COLO829 (cell line): ENCODE data around the gene FBXO24.
A peak's percentile ranks its signal among the peaks of the same experiment; 100 is the strongest.

Experiments
- DNase-seq: peaks from one replicate; pipeline ENCODE4 v3.0.0; 2012; ENCODE audit warnings: low spot score

The FBXO24 gene

DNA sequence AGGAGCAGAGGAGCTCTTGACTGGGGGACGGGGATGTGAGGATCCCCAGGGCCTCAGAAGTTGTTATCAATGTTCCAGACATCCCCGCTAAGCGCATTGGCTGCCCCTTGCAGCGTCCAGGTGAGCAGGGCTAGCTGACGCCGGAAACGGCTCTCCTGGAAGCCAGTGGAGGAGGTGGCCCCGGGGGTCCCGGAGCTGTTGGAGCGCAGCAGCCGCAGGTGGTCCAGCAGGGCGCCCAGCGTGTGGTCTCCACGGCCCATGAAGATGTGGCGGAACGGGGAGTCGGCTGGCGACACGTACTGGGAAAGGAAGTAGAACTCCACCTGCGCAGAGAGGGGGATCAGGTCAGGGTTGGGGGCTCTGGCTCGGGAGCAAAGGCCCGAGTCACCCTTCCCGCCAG, 34.7 kb downstream of the FBXO24 start:
- no peak for DNase-seq

DNA sequence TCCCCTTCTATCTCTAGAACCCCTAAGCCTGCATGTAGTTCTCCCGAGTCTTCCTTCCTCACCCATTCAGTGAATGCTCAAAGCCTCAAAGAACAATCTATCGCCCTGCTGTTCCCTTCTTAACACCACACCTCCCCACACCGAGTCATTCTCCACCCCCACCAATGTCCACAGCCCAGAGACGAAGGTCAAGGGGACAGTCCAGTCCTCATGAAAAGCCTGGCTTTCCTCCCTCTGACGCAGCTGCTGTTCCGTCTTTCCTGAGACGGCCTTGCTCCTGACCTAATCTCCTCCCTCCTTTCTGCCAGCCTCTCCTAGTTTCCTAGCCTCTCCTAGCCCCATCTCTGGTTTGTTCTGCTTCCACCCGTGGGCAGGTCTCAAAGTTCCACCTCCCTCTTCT, 35.4 kb downstream of the FBXO24 start:
- no peak for DNase-seq

GRCh38 chr7:100623951-100624824, 38.1 kb downstream of the FBXO24 start:
- no peak for DNase-seq

DNA sequence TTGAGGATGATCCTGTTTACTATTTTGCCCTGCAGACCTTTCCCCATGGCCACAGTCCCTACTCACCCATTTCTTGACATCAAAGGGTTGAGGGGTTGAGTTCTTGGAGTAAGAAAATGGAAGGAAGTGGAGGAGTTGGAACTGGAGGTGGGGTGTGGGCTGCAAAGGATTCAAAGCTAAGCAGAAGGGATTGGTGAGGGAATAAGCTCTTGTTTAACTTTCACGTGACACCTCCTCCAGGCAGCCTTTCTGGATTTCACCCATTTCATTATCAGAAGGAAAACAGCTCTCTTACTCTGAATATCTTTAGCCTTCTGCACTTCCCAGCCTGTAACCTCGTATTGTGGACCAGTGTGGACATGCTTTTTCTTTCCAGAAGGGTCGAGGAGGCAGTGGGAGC, 39.9 kb downstream of the FBXO24 start:
- DNase-seq: no peak

DNA sequence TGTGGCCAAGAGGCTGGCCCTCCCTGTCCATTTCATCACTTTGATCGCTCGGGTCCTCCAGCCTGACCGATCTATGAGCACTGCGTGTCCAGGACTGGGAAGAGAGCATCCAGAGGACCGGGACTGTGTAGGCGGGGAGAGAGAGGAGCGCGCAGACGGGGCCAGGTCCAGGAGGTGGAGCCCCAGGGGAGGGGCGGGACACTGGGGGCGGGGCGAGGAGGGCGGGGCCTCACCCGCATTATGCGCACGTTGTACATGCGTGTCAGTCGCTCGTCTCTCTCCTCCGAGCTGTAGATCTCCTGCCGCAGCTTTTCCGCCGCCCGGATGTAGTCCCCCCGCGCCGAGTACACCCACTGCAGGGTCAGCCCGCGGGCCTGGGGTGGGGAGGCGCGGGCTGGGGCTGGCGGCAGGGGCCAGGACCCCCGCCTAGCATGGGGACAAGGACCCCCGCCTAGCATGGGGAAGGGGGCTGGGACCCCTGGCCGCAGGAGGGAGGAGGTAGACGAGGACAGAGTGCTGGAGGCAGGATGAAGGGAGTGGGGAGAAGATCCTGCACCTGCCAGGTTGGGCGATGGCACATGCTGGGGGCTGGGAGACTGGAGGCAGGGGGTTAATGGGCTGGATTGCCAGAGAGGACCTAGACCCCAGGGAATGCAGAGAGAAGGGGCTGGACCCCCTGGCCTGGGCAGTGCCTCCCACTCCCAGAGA, 40.6 kb downstream of the FBXO24 start:
- DNase-seq: peak; percentile 99

GRCh38 chr7:100627238-100627549, 41.1 kb downstream of the FBXO24 start:
- no peak for DNase-seq

DNA sequence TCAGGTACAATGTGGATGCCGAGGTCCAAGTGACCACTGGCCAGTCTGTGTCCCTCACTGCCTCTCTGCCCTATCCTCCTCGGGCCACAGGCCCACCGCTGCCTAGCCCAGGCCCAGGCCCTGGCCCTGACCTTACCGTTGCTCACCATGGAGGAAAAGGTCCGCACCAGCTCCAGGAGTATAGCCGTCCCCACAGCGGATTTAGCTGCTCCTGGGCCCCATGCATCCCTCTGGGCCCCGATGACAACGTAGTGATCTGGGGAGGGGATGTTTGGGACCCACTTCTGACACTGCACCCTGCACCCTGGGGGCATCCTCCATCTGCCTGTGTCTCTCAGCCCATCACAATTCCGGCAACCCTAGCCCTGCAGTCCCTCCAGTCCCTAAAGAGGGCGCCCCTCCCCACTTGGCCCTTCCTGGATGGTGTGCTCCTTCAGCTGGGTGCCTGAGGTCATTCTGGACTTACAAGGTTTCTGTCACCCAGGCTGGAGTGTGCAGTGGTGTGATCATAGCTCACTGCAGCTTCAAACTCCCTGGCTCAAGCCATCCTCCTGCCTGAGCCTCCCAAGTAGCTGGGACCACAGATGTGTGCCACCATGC, 43.1 kb downstream of the FBXO24 start:
- DNase-seq: no peak

DNA sequence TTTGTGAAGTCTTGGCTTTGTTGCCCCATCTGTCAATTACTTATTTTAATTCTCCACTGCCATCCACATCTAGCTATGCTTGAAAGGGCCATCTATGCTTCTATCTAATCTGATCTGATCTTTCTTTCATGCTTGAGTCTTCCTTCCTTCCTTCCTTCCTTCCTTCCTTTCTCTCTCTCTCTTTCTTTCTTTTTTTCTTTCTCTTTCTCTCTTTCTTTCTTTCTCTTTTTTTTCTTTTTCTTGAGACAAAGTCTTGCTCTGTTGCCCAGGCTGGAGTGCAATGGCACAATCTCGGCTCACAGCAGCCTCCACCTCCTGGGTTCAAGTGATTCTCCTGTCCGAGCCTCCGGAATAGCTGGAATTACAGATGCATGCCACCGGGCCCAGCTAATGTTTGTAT, 43.9 kb downstream of the FBXO24 start:
- DNase-seq: no peak

GRCh38 chr7:100632951-100633717, 47.0 kb downstream of the FBXO24 start:
- no peak for DNase-seq

GRCh38 chr7:100639995-100640516, 53.9 kb downstream of the FBXO24 start:
- DNase-seq: no peak

GRCh38 chr7:100640517-100641440, 54.7 kb downstream of the FBXO24 start:
- DNase-seq: no peak

- DNase-seq: no peak
These were observed 55.3 kb downstream of the FBXO24 start, which contains the start of gene TFR2 for GRCh38 chr7:100641463-100641859. TSS of gene TFR2 (minus strand) at chr7:100641552. CDS start at chr7:100641509, 43 bp downstream.

GRCh38 chr7:100641860-100642533, 55.9 kb downstream of the FBXO24 start:
- no peak for DNase-seq

DNA sequence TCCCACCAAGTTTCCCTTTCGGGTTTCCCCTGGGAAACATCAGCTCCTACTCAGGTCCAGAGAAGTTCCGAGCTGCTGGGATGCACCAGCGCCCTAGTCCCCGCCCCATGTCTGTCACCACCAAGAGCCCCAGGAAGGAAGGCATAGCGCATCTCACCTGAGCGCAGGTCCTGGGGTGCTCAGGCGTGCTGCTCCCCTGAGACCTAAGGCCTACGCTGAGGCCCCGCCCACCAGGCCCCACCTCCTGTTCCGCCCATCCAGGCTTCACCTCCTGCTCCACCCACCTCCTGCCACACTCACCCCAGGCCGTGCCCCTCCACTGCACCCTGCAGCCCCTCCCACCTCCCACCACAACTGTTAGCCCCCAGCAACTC, 56.4 kb downstream of the FBXO24 start:
- no peak for DNase-seq

DNA sequence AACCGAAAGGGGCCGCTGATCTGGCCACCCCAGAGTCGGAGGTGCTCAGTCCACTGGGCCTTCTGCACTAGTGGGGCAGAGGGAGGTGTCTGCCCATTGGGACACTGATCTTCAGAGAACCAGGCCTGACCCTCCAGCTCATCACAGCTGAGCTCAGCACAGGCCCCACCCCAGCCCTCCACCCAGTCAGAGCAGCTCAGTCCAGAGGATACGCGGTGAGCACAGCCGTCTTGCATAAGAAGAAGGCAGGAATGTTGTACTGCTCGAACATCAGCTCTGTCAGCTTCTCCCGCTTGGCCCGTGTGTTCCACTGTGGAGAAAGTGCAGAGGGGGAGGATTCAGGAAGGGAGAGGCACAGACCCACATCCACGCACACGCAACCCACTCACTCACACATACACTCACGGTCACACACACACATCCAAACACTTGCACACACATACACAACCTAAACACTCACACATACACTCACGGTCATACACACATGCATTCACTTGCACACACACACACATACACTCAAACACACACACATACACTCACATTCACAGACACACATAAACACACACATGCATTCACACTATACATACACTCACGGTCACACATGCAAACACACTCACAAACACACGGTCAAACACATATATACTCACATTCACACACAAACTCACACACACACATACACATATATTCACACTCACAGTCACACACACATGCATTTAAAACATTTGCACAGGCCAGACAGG, 63.9 kb downstream of the FBXO24 start:
- no peak for DNase-seq
